Suprapubic skin (tissue), 4 donors: Measurements from ENCODE around the gene KIF5A. TPM values are rescaled to one million over a fixed set of nuclear protein-coding genes. Genes with fewer than 3 reads are reported as not detected.

Experiments used
- DNase-seq, 2 donors: peaks; one replicate each; pipeline ENCODE4 v3.0.0-alpha.2; 2019; ENCODE audit warnings: low spot score in 2 of 2
- H3K27ac ChIP-seq: fragments of 200-600 bp; sonication (generic); one replicate; pipeline ENCODE4 v1.5.1; 2019
- H3K27me3 ChIP-seq: fragments of 200-600 bp; sonication (generic); one replicate; pipeline ENCODE4 v1.5.1; 2019
- H3K36me3 ChIP-seq: fragments of 200-600 bp; sonication (generic); one replicate; pipeline ENCODE4 v1.5.1; 2019
- H3K4me1 ChIP-seq: fragments of 200-600 bp; sonication (generic); one replicate; pipeline ENCODE4 v1.5.1; 2019
- H3K4me3 ChIP-seq: fragments of 200-600 bp; sonication (generic); one replicate; pipeline ENCODE4 v1.5.1; 2019; ENCODE audit warnings: mild to moderate bottlenecking
- H3K9me3 ChIP-seq: fragments of 200-600 bp; sonication (generic); one replicate; pipeline ENCODE4 v1.5.1; 2019
- CTCF ChIP-seq, 2 donors: fragments of 200-600 bp in 1 of 2; fragments of 450-650 bp in 1 of 2; sonication (generic) in 1 of 2; IDR thresholded peaks; one replicate each; pipeline ENCODE4 v1.5.1; 2016 to 2019; ENCODE audit warnings: antibody characterized with exemption in 2 of 2, mild to moderate bottlenecking in 1 of 2, moderate library complexity in 1 of 2
- EP300 ChIP-seq: sonication (generic); formaldehyde crosslinking; IDR thresholded peaks from one replicate; pipeline ENCODE4 v1.6.1; 2017; ENCODE audit warnings: antibody characterized with exemption
- POLR2A ChIP-seq, 2 donors: fragments of 450-650 bp; IDR thresholded peaks; one replicate each; pipeline ENCODE4 v1.6.1; 2017; ENCODE audit warnings: antibody characterized with exemption in 2 of 2, mild to moderate bottlenecking in 2 of 2, moderate library complexity in 2 of 2
- POLR2AphosphoS5 ChIP-seq, 3 donors: sonication (generic); formaldehyde crosslinking; IDR thresholded peaks; one replicate each; pipeline ENCODE4 v1.6.1; 2017; ENCODE audit warnings: antibody characterized with exemption in 3 of 3
- WGBS: methylation state at CpG from one replicate; pipeline ENCODE4 v1.1.5; 2018; 5-methylcytosine and 5-hydroxymethylcytosine counted together
- total RNA-seq, 4 donors: library from RNA; depleted of rRNA; stranded (reverse); fragments of >200 nt; gene quantifications; one replicate each; pipeline ENCODE4 v1.1.0, GENCODE V29; 2016

KIF5A gene
- total RNA-seq, 4 donors from 2014 or later, result 0.08 to 0.23 TPM; not detected in 2

GRCh38 chr12:57622293-57623245, 72.7 kb downstream of the KIF5A start:
- peak in 1 of 2 donors; percentile 64 for DNase-seq
- H3K36me3 ChIP-seq, result no peaks in the 10 kb centered on the region
- TF ChIP-seq POLR2A (IDR thresholded peaks at IDR 0.05) (no peak), CTCF (IDR thresholded peaks at IDR 0.05) (no peak), EP300 (no peak), POLR2AphosphoS5 (IDR thresholded peaks at IDR 0.05) (no peak)
- H3K27me3 ChIP-seq, result peaks cover 90% of the 10 kb centered on the region
- no peak overlapping the region for H3K27ac ChIP-seq
- H3K4me3 ChIP-seq, result no peak overlapping the region
- no peaks in the 10 kb centered on the region for H3K9me3 ChIP-seq
- 82% methylated on average over 9 of the region's 9 CpGs for WGBS
- peaks cover 27% of the 10 kb centered on the region for H3K4me1 ChIP-seq

GRCh38 chr12:57623385-57623784, 73.5 kb downstream of the KIF5A start:
- no peak for TF ChIP-seq EP300
- no peak for TF ChIP-seq POLR2A (IDR thresholded peaks at IDR 0.05)
- no peak for TF ChIP-seq CTCF (IDR thresholded peaks at IDR 0.05)
- no peak for TF ChIP-seq POLR2AphosphoS5 (IDR thresholded peaks at IDR 0.05)
- Histone ChIP-seq H3K9me3 (no peaks in the 10 kb centered on the region), H3K4me3 (no peak overlapping the region), H3K4me1 (peaks cover 33% of the 10 kb centered on the region), H3K27ac (no peak overlapping the region), H3K27me3 (peaks cover 95% of the 10 kb centered on the region), H3K36me3 (no peaks in the 10 kb centered on the region)
- DNase-seq, result no peak
- WGBS, result 84% methylated on average over 2 of the region's 2 CpGs

DNA sequence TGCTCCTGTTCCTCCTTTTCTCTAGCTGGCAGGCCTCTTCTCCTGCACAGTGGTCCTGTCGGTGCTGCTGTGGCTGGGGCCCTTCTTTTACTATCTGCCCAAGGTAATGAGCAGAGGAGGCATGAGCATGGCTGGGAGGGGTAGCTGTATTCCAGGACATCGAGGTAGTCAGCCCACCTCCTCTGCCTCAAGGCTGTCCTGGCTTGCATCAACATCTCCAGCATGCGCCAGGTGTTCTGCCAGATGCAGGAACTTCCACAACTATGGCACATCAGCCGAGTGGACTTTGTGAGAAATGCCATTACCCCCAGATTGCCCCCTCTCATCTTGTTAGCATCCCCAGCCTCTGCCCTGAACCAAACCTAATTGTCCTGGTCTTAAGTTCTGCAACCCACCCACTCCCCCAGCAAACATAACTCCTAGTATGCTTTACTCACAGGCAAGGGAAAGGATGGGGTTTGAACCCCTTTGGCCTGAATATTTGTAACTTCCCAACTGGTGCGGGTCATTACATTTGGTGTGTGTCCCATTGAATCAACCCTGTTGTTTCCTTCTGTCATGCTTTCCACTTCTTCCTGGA, 74.1 kb downstream of the KIF5A start:
- H3K36me3 ChIP-seq, result no peaks in the 10 kb centered on the region
- DNase-seq, result no peak
- H3K4me3 ChIP-seq, result no peak overlapping the region
- TF ChIP-seq EP300 (no peak), POLR2A (IDR thresholded peaks at IDR 0.05) (no peak), POLR2AphosphoS5 (IDR thresholded peaks at IDR 0.05) (no peak), CTCF (IDR thresholded peaks at IDR 0.05) (no peak)
- peaks cover 97% of the 10 kb centered on the region for H3K27me3 ChIP-seq
- no peak overlapping the region for H3K27ac ChIP-seq
- H3K4me1 ChIP-seq, result peaks cover 33% of the 10 kb centered on the region
- H3K9me3 ChIP-seq, result no peaks in the 10 kb centered on the region
- 66% methylated on average over 5 of the region's 5 CpGs for WGBS

GRCh38 chr12:57624441-57625220, 74.8 kb downstream of the KIF5A start:
- TF ChIP-seq POLR2AphosphoS5 (IDR thresholded peaks at IDR 0.05), result no peak
- TF ChIP-seq CTCF (IDR thresholded peaks at IDR 0.05), result no peak
- TF ChIP-seq EP300, result no peak
- no peak for TF ChIP-seq POLR2A (IDR thresholded peaks at IDR 0.05)
- H3K36me3 ChIP-seq, result no peaks in the 10 kb centered on the region
- WGBS, result 85% methylated on average over 6 of the region's 8 CpGs
- H3K27ac ChIP-seq, result no peak overlapping the region
- H3K4me3 ChIP-seq, result no peak overlapping the region
- peaks cover 28% of the 10 kb centered on the region for H3K4me1 ChIP-seq
- DNase-seq, result peak in 1 of 2 donors; percentile 37
- H3K27me3 ChIP-seq, result peaks cover 94% of the 10 kb centered on the region
- no peaks in the 10 kb centered on the region for H3K9me3 ChIP-seq
